Measurements from ENCODE around the gene SEMA3D. TPM values are rescaled to one million over a fixed set of nuclear protein-coding genes. Genes with fewer than 3 reads are reported as not detected.

The SEMA3D gene
- total RNA-seq, 1 experiment from 2014 or later, result 4.8 TPM

DNA sequence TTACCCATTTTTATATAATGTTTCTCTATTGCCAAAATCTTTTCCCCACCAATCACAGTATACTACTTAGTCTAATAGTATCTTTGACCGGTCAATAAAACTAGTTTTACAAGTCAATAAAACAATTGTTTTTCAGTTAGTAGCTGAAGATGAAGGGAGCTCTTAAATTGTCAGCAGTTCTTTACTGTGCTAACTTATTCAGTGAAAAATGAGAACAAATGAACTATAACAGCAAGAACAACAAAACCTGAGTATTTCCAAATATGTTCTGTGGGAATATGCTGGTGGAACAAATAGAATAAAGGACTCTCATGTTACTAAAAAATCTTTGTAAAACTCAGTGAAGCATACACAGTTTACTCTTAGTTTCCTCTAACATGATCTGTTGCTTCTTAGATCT is 134.0 kb downstream of the SEMA3D start:
- no peak overlapping the region for H3K4me3 ChIP-seq
- CTCF ChIA-PET, result no interaction called here
- intact Hi-C loops (cut with micrococcal nuclease; ENCODE audit: unreplicated experiment), result no loop called here

DNA sequence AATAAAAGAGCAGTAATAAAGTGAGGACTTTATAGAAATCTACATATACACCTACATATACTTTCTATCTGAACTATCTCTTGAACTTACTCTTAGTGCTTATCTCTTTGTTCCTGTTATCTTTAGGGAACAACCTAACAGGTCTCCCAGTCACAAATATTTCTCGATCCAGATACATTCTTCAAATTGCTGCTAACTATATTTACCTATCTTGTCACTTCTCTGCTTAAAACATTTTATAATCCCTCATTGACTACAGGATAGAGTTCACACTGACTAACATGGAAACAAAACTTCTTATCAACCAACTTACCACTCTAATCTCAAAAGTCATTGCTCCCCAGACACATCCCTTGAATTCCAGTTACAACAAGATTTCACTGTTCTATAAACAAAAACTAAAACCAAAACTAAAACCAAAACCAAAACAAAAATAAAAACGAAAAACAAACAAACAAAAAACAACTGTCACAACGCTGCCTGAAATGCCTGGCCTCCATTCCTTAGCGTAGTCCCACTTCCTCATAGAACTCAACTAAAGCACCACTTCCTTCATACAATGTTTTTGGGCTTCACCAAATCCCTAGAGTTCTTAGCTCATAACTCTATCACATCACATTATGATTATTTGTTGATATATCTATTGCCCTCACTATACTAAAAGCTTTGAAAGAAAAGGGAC is 134.7 kb downstream of the SEMA3D start:
- Histone ChIP-seq H3K27ac (no peak overlapping the region), H2AFZ (no peak overlapping the region), H3K4me2 (no peak overlapping the region), H3K9me3 (ENCODE audit: insufficient read depth, low read depth) (no peaks in the 10 kb centered on the region), H3K27me3 (ENCODE audit: insufficient read depth, low read depth) (no peaks in the 10 kb centered on the region), H4K20me1 (ENCODE audit: insufficient read depth) (no peaks in the 10 kb centered on the region), H3F3A (ENCODE audit: insufficient read depth, low read depth) (no peaks in the 10 kb centered on the region), H3K9me2 (ENCODE audit: insufficient read depth) (no peaks in the 10 kb centered on the region; the same call in 1 of the 2 replicates), H3K36me3 (ENCODE audit: low read depth) (no peaks in the 10 kb centered on the region), H3K4me3 (no peak overlapping the region), H3K79me2 (ENCODE audit: low read depth) (no peaks in the 10 kb centered on the region), H3K4me1 (replicated peaks; ENCODE audit: insufficient read depth) (no peaks in the 10 kb centered on the region)
- ChIA-PET POLR2A (ENCODE audit: unreplicated experiment) (no interaction called here), CTCF (no interaction called here)
- TF ChIP-seq, protein P1, sequence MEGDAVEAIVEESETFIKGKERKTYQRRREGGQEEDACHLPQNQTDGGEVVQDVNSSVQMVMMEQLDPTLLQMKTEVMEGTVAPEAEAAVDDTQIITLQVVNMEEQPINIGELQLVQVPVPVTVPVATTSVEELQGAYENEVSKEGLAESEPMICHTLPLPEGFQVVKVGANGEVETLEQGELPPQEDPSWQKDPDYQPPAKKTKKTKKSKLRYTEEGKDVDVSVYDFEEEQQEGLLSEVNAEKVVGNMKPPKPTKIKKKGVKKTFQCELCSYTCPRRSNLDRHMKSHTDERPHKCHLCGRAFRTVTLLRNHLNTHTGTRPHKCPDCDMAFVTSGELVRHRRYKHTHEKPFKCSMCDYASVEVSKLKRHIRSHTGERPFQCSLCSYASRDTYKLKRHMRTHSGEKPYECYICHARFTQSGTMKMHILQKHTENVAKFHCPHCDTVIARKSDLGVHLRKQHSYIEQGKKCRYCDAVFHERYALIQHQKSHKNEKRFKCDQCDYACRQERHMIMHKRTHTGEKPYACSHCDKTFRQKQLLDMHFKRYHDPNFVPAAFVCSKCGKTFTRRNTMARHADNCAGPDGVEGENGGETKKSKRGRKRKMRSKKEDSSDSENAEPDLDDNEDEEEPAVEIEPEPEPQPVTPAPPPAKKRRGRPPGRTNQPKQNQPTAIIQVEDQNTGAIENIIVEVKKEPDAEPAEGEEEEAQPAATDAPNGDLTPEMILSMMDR (conservative IDR thresholded peaks at IDR 0.05), result no peak
- TF ChIP-seq EZH2 (IDR thresholded peaks at IDR 0.05; ENCODE audit: low read depth), result no peak
- intact Hi-C loops (cut with micrococcal nuclease; ENCODE audit: unreplicated experiment), result no loop called here
- BruUV-seq (replicated peaks), result no TSS peak
- DNase-seq, result no peak

More for the DNA sequence above, 134.0 kb downstream of the SEMA3D start:
- Histone ChIP-seq H3K9me3 (ENCODE audit: insufficient read depth, low read depth) (no peaks in the 10 kb centered on the region), H3K79me2 (ENCODE audit: low read depth) (no peaks in the 10 kb centered on the region), H3K36me3 (ENCODE audit: low read depth) (no peaks in the 10 kb centered on the region), H3K4me1 (replicated peaks; ENCODE audit: insufficient read depth) (no peaks in the 10 kb centered on the region), H3K27ac (no peak overlapping the region), H3F3A (ENCODE audit: insufficient read depth, low read depth) (no peaks in the 10 kb centered on the region), H2AFZ (no peak overlapping the region), H3K27me3 (ENCODE audit: insufficient read depth, low read depth) (no peaks in the 10 kb centered on the region), H4K20me1 (ENCODE audit: insufficient read depth) (no peaks in the 10 kb centered on the region), H3K4me2 (no peak overlapping the region), H3K9me2 (ENCODE audit: insufficient read depth) (no peaks in the 10 kb centered on the region; the same call in 1 of the 2 replicates)
- no TSS peak for BruUV-seq (replicated peaks)
- no peak for DNase-seq
- TF ChIP-seq, protein P1 (conservative IDR thresholded peaks at IDR 0.05), result no peak
- TF ChIP-seq EZH2 (IDR thresholded peaks at IDR 0.05; ENCODE audit: low read depth), result no peak
- POLR2A ChIA-PET (ENCODE audit: unreplicated experiment), result no interaction called here

GRCh38 chr7:85046534-85046933 is 140.3 kb downstream of the SEMA3D start:
- Histone ChIP-seq H3F3A (ENCODE audit: insufficient read depth, low read depth) (no peaks in the 10 kb centered on the region), H3K36me3 (ENCODE audit: low read depth) (no peaks in the 10 kb centered on the region), H3K9me3 (ENCODE audit: insufficient read depth, low read depth) (no peaks in the 10 kb centered on the region), H3K4me2 (no peak overlapping the region), H3K27me3 (ENCODE audit: insufficient read depth, low read depth) (no peaks in the 10 kb centered on the region), H3K27ac (no peak overlapping the region), H3K4me3 (no peak overlapping the region), H3K4me1 (replicated peaks; ENCODE audit: insufficient read depth) (no peaks in the 10 kb centered on the region), H2AFZ (no peak overlapping the region), H3K79me2 (ENCODE audit: low read depth) (no peaks in the 10 kb centered on the region), H3K9me2 (ENCODE audit: insufficient read depth) (no peaks in the 10 kb centered on the region), H4K20me1 (ENCODE audit: insufficient read depth) (no peaks in the 10 kb centered on the region)
- intact Hi-C loops (cut with micrococcal nuclease; ENCODE audit: unreplicated experiment), result no loop called here
- ChIA-PET POLR2A (ENCODE audit: unreplicated experiment) (no interaction called here), CTCF (no interaction called here)
- no TSS peak for BruUV-seq (replicated peaks)
- no peak for DNase-seq
- TF ChIP-seq, protein P1 (conservative IDR thresholded peaks at IDR 0.05), result no peak
- TF ChIP-seq EZH2 (IDR thresholded peaks at IDR 0.05; ENCODE audit: low read depth), result no peak
